OCI-M2 (cell line): ENCODE data around the gene PEDS1.
"Not testable (repeated sequence)": the region's sequence is repeated elsewhere in the genome, so short reads cannot be mapped to it uniquely, and the experiment has no call there.

ENCODE experiments used
- DNase-seq: peaks from one replicate; lab custom pipeline; 2025; ENCODE audit not compliant: unreplicated experiment; lab: John Stamatoyannopoulos, UW

Gene PEDS1

DNA sequence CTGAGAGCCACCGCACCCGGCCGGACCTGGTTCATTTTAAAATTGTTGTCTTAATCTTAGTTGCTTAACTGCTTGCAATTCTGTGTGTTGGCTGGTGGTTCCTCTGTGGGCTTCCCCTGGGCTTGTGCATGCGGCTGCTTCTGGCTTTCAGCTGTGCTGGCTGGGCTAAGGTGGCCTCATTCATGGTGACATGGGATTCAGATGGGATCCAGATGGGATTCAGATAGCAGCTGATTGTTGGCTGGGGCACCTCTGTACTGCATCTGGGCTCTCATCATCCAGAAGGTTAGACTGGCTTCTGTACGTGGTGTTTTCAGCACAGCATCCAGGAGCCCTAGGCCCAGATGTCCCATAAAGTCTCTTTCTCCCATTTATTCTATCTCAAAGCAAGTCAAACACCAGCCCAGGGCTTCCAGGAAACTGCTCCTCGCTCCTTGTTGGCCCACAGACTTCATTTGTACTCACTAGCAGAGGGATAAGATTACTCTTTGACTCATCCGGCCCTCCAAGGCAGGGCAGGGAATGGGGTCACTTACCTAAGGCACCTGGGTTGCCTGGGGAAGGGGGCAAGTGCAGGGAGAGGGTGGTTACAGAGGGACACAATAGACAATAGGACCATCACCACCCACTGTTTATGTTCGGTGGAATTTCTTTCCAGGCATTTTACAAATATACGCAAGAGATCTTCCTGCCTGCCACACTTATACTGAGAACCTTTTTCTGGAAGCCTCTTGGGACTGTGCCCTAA is 10.2 kb upstream of the PEDS1 start:
- no peak for DNase-seq

DNA sequence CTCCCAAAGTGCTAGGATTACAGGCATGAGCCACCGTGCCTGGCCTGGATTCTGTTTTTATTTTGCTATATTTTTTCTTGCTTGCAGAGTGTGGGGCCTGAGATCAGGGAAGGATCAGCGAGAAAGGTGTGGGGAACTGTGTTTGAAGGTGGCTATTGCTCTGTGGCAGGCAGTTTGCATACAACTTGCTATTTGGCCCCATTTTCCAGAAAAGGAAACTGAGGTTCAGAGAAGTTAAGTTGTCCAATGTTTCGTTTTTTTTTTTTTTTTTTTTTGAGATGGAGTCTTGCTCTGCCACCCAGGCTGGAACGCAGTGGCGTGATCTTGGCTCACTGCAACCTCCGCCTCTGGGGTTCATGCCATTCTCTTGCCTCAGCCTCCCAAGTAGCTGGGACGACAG is 8.0 kb upstream of the PEDS1 start:
- DNase-seq = not testable (repeated sequence)

DNA sequence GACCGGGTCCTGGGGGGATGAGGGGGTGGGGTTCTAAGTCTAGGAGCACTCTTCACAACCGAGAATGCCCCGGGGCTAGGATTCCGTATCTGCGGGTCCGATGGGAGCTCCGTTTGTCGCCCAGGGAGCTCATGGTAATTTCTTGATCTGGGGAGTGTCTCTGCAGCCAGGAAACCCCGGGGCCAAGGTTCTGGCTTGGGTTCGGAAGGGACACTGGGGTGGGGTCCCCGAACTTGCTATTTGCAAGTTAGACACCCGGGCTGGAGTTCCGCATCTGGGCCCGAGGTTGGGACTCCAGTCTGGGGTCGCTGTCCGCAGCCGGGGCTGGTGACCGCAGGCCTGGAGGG is 397 bp downstream of the PEDS1 start:
- no peak for DNase-seq

DNA sequence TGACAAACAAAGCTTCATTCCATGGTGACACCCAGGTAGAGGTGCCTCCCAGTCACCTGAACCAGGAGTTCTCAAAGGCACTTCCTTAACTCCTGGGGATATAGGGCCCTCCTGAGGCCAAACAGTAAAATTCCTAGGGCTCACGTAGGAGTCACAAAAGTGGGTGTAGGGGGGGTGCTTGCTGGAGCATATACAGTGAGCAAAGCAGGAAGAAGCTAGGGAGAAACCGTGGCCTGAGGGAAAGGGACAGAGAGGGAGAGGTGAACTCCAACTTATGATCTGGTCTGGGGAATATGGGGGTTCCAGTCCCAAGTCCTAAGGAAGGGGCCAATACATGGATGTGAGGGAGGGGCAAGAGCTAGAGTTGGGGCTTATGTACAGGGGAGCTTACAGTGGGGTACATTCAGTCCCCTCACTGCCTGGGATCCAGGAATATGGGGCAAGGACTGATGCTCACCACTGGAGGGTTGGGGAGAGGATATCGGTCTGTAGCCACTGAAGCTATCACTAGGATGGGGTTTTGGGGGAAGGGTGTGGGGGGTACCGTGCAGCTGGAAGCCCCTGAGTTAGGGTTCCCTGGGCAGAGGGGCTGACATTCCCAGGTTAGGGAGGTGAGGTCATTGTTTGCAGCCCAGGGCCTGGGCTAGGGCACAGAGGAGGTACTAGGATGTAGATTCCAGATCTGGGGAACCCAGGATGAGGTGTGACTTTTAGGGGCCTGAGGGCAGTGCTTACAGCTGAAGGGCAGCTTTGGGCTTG is 950 bp downstream of the PEDS1 start:
- no peak for DNase-seq

DNA sequence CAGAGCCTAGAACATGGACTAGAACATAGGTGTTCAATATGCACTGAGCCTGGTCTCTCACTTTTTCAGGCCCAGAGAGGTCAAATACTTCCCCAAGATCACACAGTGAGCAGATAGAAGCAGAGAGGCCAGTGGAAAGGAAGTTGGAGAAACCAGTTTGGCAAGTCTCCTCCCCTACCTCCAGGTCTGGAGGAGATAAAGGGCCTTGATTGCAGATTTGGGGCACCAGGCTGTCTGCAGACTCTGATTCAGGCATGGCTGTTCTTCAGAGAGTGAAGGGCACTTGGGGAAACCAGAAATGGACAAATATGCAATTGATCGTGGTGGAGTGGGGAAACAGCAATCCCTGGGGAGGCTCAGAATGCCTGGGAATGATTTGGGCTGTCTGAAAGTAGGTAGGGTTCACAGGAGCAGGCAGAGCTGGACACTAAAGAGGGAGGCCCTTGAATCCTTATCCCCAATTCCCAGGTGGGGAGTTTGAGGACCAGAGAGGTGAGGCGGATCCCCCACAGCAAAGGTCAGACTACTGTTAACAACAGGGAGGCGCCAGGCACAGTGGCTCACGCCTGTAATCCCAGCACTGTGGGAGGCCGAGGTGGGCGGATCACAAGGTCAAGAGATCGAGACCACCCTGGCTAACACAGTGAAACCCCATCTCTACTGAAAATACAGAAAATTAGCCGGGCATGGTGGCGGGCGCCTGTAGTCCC is 2.3 kb downstream of the PEDS1 start:
- DNase-seq = no peak

DNA sequence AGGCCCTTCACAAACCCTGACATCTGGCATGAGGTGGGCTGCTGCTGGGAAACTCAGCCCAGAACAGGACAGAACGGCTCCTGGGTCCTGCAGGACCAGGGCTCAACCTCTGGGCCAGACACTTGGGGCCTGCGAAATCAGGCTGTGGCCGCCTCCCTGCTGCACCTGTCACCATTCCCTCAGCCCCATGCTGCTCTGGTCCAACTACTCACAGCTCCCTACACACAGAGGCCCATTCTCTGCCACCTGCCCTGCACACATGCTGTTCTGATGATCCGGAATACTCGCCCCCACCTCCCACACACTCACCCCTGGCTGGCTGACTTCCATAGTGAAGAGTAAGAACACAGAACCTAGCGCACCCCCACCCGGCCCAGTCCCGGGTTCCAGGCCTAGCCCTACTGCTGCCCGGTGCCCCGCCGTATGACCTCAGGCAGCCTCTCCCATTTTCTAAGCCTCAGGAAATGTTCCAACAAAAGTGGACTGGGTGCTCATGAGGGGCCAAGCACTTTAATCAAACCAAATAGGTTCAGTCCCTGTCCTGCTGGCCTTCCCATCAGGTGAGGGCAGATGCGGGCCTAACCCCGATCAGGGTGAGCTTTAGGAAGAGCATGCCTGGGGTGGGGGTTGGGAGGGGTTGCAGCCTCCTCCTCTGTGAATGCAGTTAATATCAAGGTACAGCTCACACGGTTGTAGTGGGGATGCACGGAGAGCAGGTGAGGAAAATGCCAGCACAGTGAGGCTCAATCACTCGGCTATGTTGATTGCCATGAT is 3.9 kb downstream of the PEDS1 start:
- DNase-seq = no peak

DNA sequence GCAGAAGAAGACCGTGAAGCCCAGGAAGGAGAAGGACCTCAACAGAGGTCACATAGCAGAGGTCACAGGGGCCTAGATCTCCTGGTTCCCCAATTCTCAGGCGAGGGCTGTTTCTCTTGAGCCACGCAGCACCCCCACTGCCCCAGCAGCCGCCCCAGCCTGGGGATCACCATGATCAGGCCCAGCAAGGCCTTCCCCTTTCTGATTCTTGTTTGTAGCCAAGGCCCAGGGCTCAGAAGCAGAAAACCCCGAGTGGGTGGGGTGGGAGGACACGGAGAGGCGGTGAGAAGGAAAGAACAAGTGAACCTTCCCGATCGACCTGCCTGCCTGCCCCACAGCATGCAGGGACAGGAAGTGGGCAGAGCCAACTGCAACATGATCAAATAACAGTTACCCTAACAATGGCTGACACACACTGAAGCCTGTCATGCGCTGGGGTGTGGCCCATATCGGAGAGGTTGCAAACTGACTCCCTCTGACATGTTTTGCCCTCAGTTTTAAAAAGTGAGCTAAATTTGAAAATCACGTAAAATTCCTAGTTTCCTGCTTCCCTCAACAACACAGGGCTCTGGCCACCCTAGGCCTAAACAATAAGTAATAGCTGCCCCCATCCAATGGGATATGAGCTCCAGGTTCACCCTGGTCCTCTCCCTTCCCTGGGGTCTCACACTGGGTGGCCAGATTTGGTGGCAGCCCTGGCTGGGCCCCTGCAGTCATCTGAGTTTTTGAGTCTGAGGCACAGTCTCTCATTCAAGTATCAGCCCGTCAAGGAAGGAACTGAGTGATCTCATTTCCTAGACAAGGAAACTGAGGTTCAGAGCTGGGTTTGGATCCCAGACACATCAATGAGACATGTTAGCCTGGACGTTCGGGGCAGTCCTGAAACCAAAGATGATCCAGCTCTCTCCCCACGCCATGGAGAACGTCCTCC is 6.5 kb downstream of the PEDS1 start:
- DNase-seq = peak; percentile 19

DNA sequence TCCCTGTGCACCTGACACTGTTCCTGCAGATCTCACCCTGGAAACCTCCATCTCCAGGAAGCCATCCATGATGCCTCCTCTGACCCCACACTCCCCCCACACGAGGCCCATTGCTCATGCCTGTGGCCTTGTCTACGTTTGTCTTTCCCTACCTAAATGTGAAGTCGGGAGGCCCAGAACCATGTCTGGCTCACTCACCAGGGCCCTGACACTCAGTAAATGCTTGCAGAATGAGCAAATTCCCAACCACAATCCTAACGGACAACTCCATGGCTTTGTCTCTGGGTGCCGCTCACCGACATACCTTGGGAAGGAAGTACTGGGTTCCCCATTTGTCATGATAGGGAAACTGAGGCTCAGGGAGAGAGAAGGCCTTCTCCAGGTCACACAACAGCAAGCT is 7.3 kb downstream of the PEDS1 start:
- no peak for DNase-seq

DNA sequence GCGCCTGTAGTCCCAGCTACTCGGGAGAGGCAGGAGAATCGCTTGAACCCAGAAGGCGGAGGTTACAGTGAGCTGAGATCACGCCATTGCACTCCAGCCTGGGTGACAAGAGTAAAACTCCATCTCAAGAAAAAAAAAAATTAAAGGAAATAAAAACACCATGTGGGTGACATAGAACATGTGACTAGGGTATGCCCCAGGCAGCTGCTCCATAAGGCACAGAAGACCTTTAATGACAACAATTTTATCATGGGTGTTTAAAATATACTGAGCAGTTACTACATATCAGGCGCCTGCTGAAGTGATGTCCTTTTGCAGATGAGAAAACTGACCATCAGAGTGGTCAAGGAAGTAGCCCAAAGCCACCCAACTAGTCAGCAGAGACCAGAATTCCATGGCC is 8.0 kb downstream of the PEDS1 start:
- no peak for DNase-seq

DNA sequence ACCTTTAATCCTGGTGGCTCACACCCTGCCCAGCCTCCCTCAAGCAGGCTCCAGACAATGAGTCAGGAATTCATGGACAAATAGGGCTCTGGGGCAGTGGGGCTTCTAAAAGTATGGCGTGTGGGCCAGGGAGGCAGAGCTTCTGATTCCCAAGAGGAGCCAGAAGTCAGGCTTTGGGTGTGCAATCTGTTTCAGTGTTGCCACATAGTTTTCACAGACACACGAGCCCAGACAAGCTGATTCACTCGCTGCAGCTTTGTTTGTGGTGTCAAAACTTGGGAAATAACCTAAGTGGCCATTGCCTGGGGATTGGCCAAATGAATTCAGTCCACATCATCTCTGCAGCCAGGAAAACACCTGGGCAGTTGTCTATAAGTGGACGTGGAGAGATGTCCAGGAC is 9.2 kb downstream of the PEDS1 start:
- no peak for DNase-seq

DNA sequence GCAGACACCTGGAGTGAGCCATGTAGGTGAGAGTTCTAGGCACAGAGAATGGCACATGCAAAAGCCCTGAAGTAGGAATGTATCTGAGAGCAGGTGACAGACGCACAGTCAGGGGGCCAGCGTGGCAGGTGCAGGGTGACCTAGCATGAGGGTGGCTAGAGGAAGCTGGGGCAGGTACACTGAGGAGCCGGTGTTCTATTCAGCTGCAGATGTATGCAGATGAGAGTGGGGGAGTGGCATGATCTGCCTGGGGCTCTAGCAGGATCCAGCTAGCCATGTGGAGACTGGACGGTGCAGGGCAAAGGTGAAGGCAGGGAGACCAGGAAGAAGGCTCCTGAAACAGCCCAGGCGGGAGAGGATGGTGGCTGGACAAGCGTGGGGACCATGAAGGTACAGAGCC is 10.7 kb downstream of the PEDS1 start:
- no peak for DNase-seq

DNA sequence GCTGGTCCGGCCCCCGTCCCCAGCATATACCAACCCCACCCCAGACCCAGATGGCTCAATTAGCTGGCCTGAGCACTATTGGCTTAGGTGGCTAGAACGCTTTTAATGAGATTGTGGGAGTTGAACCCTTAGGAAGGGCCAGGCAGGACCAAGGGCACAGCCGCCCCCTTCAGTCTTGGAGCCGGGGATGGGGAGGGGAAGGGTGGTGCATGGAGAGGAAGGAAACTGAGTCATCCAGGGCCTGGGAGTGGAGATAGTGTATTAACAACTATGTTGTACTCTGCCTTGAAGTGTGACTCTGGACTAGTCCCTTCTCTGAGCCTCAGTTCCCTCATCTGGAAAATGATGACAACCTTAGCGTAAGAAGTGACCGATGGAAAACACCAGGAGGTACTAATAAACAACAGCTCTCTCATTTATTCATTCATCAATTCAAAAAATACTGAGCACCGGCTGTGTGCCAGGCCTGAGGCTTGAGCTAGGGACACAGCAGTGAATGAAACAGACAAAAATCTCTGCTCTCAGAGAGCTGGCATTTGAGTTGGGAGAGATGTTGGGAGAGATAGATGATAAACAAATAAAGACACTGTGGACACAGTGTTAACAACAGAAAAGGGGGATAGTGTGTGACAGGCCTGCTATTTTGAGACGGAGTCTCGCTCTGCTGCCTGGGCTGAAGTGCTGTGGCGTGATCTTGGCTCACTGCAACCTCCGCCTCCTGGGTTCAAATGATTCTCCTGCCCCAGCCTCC is 11.5 kb downstream of the PEDS1 start:
- DNase-seq = no peak

DNA sequence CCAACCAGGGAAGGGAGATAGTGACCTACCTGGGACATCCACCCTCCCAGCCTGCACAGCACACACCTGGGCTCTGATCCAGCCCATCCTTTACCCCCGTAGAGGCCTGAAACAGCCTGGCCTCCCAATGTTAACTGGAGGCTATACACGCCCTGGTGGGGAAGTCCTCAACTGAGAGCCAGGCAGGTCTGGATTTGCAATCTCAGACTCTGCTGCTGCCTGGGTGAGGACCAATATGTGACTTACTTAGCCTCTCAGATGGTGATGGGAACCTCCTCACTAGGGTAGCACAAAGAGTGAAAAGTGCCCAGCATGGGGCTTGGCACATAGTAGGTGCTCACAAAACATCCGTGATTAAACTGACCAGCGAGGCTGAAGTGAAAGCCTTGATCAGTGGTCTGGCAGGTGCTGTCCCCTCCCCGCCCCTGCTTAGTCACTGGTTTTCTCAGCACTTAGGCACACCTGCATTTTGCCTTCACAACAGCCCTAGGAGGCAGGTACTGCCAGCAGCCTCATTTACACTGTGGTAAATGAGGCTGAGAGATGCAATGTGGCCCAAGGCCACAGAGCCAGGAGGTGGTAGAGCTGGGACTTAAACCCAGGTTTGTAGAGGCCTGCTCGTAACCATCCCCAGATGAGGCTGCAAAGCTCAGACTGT is 12.4 kb downstream of the PEDS1 start:
- no peak for DNase-seq

DNA sequence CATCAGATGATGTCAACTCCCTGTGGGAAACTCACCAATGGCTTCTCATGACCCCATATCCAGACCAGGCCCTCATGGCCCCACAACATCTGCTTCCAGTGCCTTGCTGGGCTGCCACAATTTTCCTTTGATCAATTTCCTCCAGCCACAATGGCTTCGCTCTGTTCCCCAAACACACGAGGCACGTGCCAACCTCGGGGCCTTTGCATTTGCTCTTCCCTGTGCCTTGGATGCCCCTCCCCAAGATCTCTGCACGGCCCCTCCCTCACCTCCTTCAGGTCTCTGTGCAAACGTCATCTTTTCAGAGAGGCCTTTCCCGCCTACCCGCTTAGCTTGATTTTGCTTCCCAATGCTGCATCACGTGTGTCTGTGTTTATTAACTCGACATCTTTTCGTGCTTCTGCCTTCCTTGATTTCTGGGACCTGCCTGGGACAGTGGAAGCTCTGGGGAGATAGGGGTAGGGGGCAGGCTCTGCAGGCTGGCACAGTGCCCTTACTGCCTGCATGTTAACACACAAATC is 13.1 kb downstream of the PEDS1 start:
- no peak for DNase-seq

DNA sequence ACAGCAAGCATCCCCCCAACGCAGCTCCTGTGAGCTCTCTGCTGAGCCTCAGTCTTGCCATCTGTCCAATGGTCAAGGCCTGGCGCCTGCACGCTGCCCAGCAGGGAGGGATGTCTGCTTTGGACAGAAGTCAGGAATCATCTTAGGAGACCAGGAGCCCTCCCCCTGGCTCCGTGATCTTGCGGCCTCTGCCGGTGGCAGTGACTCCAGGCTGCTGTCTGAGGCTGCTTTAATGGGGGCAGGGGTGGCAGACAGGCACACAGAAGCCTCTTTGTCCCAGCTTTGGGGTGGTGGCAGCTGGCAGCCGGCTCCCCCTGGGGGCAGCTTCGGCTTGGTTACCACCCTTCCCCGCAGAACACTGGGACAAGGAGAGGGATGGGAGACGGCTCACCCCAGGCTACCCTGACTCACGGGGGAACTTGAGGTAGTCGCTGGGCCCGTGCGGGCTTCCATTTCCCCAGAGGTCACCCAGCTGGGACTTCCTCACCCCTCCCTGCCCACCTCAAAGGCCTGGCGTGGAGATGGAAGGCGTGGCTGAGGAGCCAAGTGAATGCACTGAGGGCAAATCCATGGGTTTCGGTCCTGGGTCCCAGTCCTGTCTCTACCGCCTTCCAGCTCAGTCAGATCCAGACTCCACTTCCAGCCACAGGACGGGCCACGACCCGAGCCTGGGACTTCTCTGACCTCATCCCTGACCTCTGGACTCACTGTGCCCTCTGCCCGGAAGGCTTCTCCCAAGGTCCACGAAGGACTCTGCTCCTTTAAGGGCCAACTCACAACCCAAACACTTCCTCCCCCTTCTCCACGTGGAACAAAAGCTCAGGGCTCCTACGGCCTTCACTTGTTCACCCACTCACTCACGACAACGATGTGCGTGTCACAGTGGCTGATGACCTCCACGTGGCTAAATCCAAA is 14.8 kb downstream of the PEDS1 start:
- DNase-seq = no peak

DNA sequence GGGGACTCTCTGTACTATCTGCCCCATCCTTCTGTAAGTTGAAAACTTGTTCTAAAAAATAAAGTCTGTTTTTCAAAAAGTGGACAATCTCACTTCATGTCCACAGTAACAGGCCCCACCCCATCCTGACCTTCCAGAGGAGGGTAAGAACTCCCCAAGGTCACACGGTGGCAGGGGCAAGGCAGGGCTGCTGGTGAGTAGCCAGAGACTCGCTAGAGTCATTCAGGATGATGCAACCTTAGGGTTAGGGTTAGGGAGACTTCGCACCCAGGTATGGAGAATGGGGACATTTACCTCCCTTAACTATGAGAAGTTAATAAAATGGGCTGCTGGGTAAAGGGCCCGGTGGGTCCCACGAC is 15.4 kb downstream of the PEDS1 start:
- DNase-seq = no peak

DNA sequence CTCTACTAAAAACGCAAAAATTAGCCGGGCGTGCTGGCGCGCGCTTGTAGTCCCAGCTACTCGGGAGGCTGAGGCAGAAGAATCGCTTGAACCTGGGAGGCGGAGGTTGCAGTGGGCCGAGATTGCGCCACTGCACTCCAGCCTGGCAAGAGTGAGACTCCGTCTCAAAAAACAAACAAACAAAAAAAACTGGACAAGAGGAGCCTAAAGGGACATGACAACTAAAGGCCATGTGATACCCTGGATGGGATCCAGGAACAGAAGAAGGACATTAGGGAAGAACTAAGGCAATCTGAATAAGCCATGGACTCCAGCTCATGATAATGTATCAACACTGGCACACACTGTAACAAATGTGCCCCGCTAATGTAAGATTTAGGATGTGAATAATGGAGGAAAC is 15.8 kb downstream of the PEDS1 start:
- DNase-seq = not testable (repeated sequence)
